WTC11 (cell line): ENCODE data around the gene RETREG1. TPM values are rescaled to one million over a fixed set of nuclear protein-coding genes. Genes with fewer than 3 reads are reported as not detected.

Experiments
- ATAC-seq: fragments of 200-7000 bp; cut with Tn5 transposase; 2 replicates; pipeline ENCODE4 v1.10.0; 2021; ENCODE audit warnings: mild to moderate bottlenecking, moderate library complexity
- CTCF ChIA-PET: fragments of 300-600 bp; sonication (Branson Sonifier 250); formaldehyde crosslinking; loops from one replicate; lab custom pipeline; 2021; ENCODE audit warnings: antibody characterized with exemption; lab: Charles Lee
- POLR2A ChIA-PET: fragments of 350-600 bp; sonication (Branson Sonifier 250); formaldehyde crosslinking; loops from one replicate; lab custom pipeline; 2021; ENCODE audit warnings: antibody characterized with exemption; lab: Charles Lee
- DNase-seq: peaks from one replicate; pipeline ENCODE4 v3.0.0; 2021; ENCODE audit warnings: low spot score
- H3K27ac Mint-ChIP-seq: 2 replicates; pipeline ENCODE4 v1.8.0; 2021; ENCODE audit warnings: mixed read lengths
- H3K27me3 Mint-ChIP-seq: 2 replicates; pipeline ENCODE4 v1.8.0; 2021; ENCODE audit warnings: low read depth, mild to moderate bottlenecking, moderate library complexity, mixed read lengths
- H3K36me3 Mint-ChIP-seq: 2 replicates; pipeline ENCODE4 v1.8.0; 2021; ENCODE audit warnings: mixed read lengths
- H3K4me1 Mint-ChIP-seq: 2 replicates; pipeline ENCODE4 v1.8.0; 2022; ENCODE audit warnings: mixed read lengths
- H3K4me3 Mint-ChIP-seq: 2 replicates; pipeline ENCODE4 v1.8.0; 2021; ENCODE audit warnings: mild to moderate bottlenecking, moderate library complexity, mixed read lengths
- H3K9me3 Mint-ChIP-seq: 2 replicates; pipeline ENCODE4 v1.8.0; 2021; ENCODE audit warnings: mixed read lengths
- ATF1 ChIP-seq: sonication (generic); formaldehyde crosslinking; IDR thresholded peaks from 2 replicates; pipeline ENCODE4 v1.8.1; 2023; ENCODE audit warnings: mild to moderate bottlenecking, moderate library complexity, missing genetic modification reagents
- ATF6 ChIP-seq: sonication (generic); formaldehyde crosslinking; IDR thresholded peaks from 2 replicates; pipeline ENCODE4 v1.8.1; 2023; ENCODE audit warnings: mild to moderate bottlenecking, missing genetic modification reagents
- E2F4 ChIP-seq: sonication (generic); formaldehyde crosslinking; IDR thresholded peaks from 2 replicates; pipeline ENCODE4 v1.8.1; 2022; ENCODE audit warnings: low read depth, mild to moderate bottlenecking, moderate library complexity, missing genetic modification reagents, borderline replicate concordance
- ETV6 ChIP-seq: sonication (generic); formaldehyde crosslinking; IDR thresholded peaks from 2 replicates; pipeline ENCODE4 v1.8.1; 2022; ENCODE audit warnings: mild to moderate bottlenecking, missing genetic modification reagents
- FOXP4 ChIP-seq: sonication (generic); formaldehyde crosslinking; IDR thresholded peaks from 2 replicates; pipeline ENCODE4 v1.8.0; 2022; ENCODE audit warnings: mild to moderate bottlenecking, missing genetic modification reagents
- GABPB1 ChIP-seq: sonication (generic); formaldehyde crosslinking; IDR thresholded peaks from 2 replicates; pipeline ENCODE4 v1.8.1; 2023; ENCODE audit warnings: mild to moderate bottlenecking, missing genetic modification reagents
- MLX ChIP-seq: sonication (generic); formaldehyde crosslinking; IDR thresholded peaks from 2 replicates; pipeline ENCODE4 v1.8.1; 2023; ENCODE audit warnings: mild to moderate bottlenecking, missing genetic modification reagents, moderate library complexity
- MXD4 ChIP-seq: fragments of 250-450 bp; sonication (Bioruptor Pico); IDR thresholded peaks from 2 replicates; pipeline ENCODE4 v1.8.0; 2021; ENCODE audit warnings: mild to moderate bottlenecking, moderate library complexity, borderline replicate concordance
- MYBL2 ChIP-seq: sonication (generic); formaldehyde crosslinking; IDR thresholded peaks from 2 replicates; pipeline ENCODE4 v1.8.1; 2023; ENCODE audit warnings: mild to moderate bottlenecking, moderate library complexity, missing genetic modification reagents
- NFYB ChIP-seq: sonication (generic); formaldehyde crosslinking; conservative IDR thresholded peaks from 2 replicates; pipeline ENCODE4 v1.8.0; 2022; ENCODE audit warnings: low read depth, missing genetic modification reagents
- NR3C1 ChIP-seq: sonication (generic); formaldehyde crosslinking; conservative IDR thresholded peaks from 2 replicates; pipeline ENCODE4 v1.8.1; 2023; ENCODE audit warnings: low read depth, mild to moderate bottlenecking, missing genetic modification reagents
- RORB ChIP-seq: fragments of 250-450 bp; sonication (Bioruptor Pico); IDR thresholded peaks from 2 replicates; pipeline ENCODE4 v1.9.0; 2021; ENCODE audit warnings: mild to moderate bottlenecking
- SMAD4 ChIP-seq: sonication (generic); formaldehyde crosslinking; IDR thresholded peaks from 2 replicates; pipeline ENCODE4 v1.8.0; 2022; ENCODE audit warnings: mild to moderate bottlenecking, missing genetic modification reagents
- SP1 ChIP-seq: sonication (generic); formaldehyde crosslinking; conservative IDR thresholded peaks from 2 replicates; pipeline ENCODE4 v1.8.1; 2022; ENCODE audit warnings: missing genetic modification reagents
- ZNF138 ChIP-seq: sonication (generic); formaldehyde crosslinking; conservative IDR thresholded peaks from 2 replicates; pipeline ENCODE4 v1.8.1; 2022; ENCODE audit warnings: mild to moderate bottlenecking, moderate library complexity, missing genetic modification reagents
- ZNF219 ChIP-seq: sonication (generic); formaldehyde crosslinking; IDR thresholded peaks from 2 replicates; pipeline ENCODE4 v1.8.0; 2023; ENCODE audit warnings: missing genetic modification reagents, mild to moderate bottlenecking, borderline replicate concordance
- ZNF423 ChIP-seq: fragments of 250-450 bp; sonication (Bioruptor Pico); IDR thresholded peaks from 2 replicates; pipeline ENCODE4 v2.1.2; 2022; ENCODE audit warnings: mild to moderate bottlenecking, moderate library complexity
- ZNF671 ChIP-seq: fragments of 250-450 bp; sonication (Bioruptor Pico); IDR thresholded peaks from 2 replicates; pipeline ENCODE4 v1.8.0; 2021; ENCODE audit warnings: mild to moderate bottlenecking
- total RNA-seq: library from RNA; stranded (reverse); gene quantifications from 3 replicates; pipeline ENCODE4 v1.2.3, GENCODE V29; 2021
- TF ChIP-seq, protein P1 (sequence below): sonication (generic); formaldehyde crosslinking; IDR thresholded peaks from 2 replicates; pipeline ENCODE4 v1.8.0; 2022; ENCODE audit warnings: missing genetic modification reagents

RETREG1 gene
- total RNA-seq, 1 experiment from 2014 or later, result 2.2 TPM

DNA sequence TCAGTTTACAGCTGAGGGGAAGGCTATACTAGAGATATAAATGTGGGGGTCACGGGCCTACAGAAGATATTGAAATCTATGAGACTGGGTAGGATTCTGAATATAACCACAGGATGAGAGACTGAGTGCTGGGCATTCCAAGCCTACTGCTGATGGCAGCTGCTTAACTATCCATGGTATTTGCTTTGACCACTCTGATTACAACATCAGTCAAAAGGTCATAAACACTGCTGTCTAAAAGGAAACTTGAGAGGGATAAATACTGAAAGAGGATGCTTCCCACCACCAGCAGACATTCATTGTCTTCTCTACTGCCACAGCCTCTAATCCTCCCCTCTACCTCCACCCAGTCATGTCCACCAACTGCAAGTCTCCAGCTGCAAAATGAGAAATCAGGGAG lies 155.0 kb downstream of the RETREG1 start (continued):
- no peak for TF ChIP-seq ZNF671

DNA sequence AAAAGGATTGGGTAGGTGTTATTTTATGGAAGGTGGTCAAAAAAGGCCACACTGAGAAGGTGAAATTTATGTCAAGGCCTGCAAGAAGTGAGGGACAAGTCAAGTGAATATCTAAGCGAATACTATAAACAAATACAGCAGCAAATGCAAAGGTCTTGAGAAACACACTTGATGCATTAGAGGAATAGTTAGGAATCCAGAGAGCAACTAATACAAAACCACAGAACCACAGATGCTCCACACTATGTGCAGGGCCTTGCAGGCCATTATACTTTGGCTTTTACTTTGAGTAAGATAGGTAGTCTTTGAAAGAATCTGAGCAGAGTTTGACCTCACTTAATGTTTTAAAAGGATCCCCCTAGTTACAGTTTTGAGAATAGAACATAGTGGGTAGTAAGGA lies 155.8 kb downstream of the RETREG1 start:
- Mint-ChIP-seq H3K4me3 (no peak overlapping the region), H3K9me3 (no peaks in the 10 kb centered on the region), H3K4me1 (peaks cover 17% of the 10 kb centered on the region), H3K36me3 (peaks cover 49% of the 10 kb centered on the region), H3K27ac (no peak overlapping the region), H3K27me3 (no peaks in the 10 kb centered on the region)
- TF ChIP-seq ZNF138 (CRISPR knock-in tag) (no peak), ETV6 (CRISPR knock-in tag) (no peak), MYBL2 (CRISPR knock-in tag) (no peak), MXD4 (CRISPR knock-in tag) (no peak), RORB (CRISPR knock-in tag) (no peak), ATF6 (CRISPR knock-in tag) (no peak), SP1 (CRISPR knock-in tag) (no peak), FOXP4 (CRISPR knock-in tag) (no peak), SMAD4 (CRISPR knock-in tag) (no peak), ATF1 (CRISPR knock-in tag) (no peak), GABPB1 (no peak), ZNF219 (CRISPR knock-in tag) (no peak), E2F4 (no peak), NR3C1 (CRISPR knock-in tag) (no peak), ZNF423 (no peak), MLX (CRISPR knock-in tag) (no peak), NFYB (CRISPR knock-in tag) (no peak)
- TF ChIP-seq, protein P1, sequence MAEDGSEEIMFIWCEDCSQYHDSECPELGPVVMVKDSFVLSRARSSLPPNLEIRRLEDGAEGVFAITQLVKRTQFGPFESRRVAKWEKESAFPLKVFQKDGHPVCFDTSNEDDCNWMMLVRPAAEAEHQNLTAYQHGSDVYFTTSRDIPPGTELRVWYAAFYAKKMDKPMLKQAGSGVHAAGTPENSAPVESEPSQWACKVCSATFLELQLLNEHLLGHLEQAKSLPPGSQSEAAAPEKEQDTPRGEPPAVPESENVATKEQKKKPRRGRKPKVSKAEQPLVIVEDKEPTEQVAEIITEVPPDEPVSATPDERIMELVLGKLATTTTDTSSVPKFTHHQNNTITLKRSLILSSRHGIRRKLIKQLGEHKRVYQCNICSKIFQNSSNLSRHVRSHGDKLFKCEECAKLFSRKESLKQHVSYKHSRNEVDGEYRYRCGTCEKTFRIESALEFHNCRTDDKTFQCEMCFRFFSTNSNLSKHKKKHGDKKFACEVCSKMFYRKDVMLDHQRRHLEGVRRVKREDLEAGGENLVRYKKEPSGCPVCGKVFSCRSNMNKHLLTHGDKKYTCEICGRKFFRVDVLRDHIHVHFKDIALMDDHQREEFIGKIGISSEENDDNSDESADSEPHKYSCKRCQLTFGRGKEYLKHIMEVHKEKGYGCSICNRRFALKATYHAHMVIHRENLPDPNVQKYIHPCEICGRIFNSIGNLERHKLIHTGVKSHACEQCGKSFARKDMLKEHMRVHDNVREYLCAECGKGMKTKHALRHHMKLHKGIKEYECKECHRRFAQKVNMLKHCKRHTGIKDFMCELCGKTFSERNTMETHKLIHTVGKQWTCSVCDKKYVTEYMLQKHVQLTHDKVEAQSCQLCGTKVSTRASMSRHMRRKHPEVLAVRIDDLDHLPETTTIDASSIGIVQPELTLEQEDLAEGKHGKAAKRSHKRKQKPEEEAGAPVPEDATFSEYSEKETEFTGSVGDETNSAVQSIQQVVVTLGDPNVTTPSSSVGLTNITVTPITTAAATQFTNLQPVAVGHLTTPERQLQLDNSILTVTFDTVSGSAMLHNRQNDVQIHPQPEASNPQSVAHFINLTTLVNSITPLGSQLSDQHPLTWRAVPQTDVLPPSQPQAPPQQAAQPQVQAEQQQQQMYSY (CRISPR knock-in tag), result no peak
- DNase-seq (no peak), ATAC-seq (no peak)
- CTCF ChIA-PET, result no interaction called here
- POLR2A ChIA-PET, result no interaction called here
